ENCODE measurements around the gene UIMC1.

UIMC1 gene

DNA sequence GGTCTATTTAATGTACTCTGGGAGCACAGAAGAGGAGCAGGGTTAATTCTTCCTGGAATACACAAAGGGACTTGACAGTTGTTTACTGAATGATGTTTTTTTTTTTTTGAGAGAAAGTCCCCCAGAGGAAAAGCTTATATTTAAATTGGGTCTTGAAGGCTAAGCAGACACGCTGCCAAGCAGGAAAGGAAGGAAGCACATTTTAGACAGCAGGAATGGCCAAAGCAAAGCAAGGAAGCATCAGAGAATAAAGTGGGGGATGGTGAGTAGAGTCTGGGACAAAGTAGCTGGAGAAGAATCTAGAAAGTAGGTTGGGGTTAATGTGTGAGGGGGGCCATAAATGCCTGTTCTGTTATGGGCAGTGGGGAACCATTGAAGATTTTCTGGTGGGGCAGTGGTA lies 37.4 kb upstream of the UIMC1 start:
- Histone ChIP-seq H3K27me3 (ENCODE audit: control insufficient read depth, insufficient read depth, low read length) (no peaks in the 10 kb centered on the region), H2AFZ (no peak overlapping the region), H3K36me3 (ENCODE audit: control insufficient read depth, insufficient read depth, low read length) (no peaks in the 10 kb centered on the region), H3K9ac (no peak overlapping the region), H3K4me1 (no peaks in the 10 kb centered on the region), H3K4me2 (ENCODE audit: low read length) (no peak overlapping the region), H3K79me2 (no peaks in the 10 kb centered on the region), H3K4me3 (ENCODE audit: low read depth, low read length) (no peak overlapping the region), H3K27ac (no peak overlapping the region), H3K9me3 (ENCODE audit: control insufficient read depth, low read length) (no peaks in the 10 kb centered on the region)
- TF ChIP-seq, protein P1, sequence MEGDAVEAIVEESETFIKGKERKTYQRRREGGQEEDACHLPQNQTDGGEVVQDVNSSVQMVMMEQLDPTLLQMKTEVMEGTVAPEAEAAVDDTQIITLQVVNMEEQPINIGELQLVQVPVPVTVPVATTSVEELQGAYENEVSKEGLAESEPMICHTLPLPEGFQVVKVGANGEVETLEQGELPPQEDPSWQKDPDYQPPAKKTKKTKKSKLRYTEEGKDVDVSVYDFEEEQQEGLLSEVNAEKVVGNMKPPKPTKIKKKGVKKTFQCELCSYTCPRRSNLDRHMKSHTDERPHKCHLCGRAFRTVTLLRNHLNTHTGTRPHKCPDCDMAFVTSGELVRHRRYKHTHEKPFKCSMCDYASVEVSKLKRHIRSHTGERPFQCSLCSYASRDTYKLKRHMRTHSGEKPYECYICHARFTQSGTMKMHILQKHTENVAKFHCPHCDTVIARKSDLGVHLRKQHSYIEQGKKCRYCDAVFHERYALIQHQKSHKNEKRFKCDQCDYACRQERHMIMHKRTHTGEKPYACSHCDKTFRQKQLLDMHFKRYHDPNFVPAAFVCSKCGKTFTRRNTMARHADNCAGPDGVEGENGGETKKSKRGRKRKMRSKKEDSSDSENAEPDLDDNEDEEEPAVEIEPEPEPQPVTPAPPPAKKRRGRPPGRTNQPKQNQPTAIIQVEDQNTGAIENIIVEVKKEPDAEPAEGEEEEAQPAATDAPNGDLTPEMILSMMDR (IDR thresholded peaks at IDR 0.05) = no peak

DNA sequence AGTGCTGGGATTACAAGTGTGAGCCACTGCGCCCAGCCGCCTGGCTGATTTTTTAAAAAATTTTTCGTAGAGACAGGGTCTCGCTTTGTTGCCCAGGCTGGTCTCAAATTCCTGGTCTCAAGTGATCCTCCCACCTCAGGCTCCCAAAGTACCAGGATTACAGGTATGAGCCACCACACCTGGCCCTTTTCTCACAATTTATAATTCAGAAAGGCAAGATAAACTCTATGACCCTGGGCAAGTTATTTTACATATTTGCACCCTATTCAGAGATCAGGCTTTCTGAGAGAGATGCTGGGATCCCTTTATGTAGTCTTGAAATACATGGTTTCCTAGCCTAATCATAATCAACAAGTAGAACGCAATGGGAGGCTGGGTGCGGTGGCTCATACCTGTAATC lies 36.5 kb upstream of the UIMC1 start:
- no peak overlapping the region for H3K27ac ChIP-seq
- H3K36me3 ChIP-seq (ENCODE audit: control insufficient read depth, insufficient read depth, low read length) = no peaks in the 10 kb centered on the region
- no peak overlapping the region for H3K9ac ChIP-seq
- H2AFZ ChIP-seq = no peak overlapping the region
- no peak overlapping the region for H3K4me3 ChIP-seq (ENCODE audit: low read depth, low read length)
- no peak overlapping the region for H3K4me2 ChIP-seq (ENCODE audit: low read length)
- H3K9me3 ChIP-seq (ENCODE audit: control insufficient read depth, low read length) = no peaks in the 10 kb centered on the region
- no peaks in the 10 kb centered on the region for H3K27me3 ChIP-seq (ENCODE audit: control insufficient read depth, insufficient read depth, low read length)
- TF ChIP-seq, protein P1 (IDR thresholded peaks at IDR 0.05) = no peak
- no peaks in the 10 kb centered on the region for H3K79me2 ChIP-seq
- H3K4me1 ChIP-seq = no peaks in the 10 kb centered on the region

DNA sequence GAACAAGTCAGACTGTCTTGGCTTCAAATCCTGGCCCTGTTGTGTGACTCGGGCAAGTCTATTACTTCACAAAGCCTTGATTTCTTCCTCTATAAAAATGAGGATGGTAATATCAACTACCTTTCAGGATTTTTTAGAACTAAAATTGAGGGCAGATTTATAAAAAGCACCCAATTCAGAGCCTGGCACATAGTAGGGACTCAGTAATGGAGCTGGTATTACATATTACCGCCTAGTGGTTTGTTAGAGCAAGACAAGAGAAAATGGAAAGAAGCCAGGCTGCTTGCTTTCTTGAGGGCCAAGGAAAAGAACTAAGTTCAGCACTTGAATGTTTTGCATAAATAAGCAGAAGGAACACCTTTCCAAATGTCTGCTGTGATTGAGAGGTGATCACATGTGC lies 35.4 kb upstream of the UIMC1 start:
- Histone ChIP-seq H3K79me2 (no peaks in the 10 kb centered on the region), H2AFZ (no peak overlapping the region), H3K27ac (no peak overlapping the region), H3K9ac (no peak overlapping the region), H3K4me3 (ENCODE audit: low read depth, low read length) (no peak overlapping the region), H3K4me2 (ENCODE audit: low read length) (no peak overlapping the region), H3K36me3 (ENCODE audit: control insufficient read depth, insufficient read depth, low read length) (no peaks in the 10 kb centered on the region), H3K27me3 (ENCODE audit: control insufficient read depth, insufficient read depth, low read length) (no peaks in the 10 kb centered on the region), H3K4me1 (no peaks in the 10 kb centered on the region), H3K9me3 (ENCODE audit: control insufficient read depth, low read length) (no peaks in the 10 kb centered on the region)
- TF ChIP-seq, protein P1 (IDR thresholded peaks at IDR 0.05) = no peak

DNA sequence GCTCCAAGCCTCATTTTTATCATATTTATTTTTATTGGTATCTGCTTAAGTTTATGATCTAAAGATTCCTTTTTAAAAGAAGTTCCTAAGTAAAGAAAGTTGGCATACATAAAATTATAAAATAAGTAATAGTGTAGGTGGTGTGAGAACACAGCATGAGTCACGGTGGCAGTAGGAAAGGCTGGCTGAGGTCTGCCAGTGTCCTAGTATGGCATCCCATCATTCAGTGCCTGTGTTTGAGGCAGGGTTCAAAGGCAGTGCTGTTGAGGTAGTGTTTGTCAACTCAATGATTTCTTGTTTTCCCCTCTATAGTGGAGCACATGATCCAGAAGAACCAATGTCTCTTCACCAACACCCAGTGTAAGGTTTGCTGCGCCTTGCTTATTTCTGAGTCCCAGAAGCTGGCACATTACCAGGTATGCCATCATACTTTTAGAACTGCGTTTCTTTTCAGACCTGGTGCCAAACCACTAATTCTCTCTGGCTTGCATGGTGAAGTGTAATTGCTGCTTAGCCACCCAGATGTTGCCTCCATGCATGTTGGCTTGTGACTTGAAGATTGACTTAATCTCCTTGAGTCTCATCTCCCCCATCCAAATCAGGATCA lies 34.3 kb upstream of the UIMC1 start:
- H3K4me3 ChIP-seq (ENCODE audit: low read depth, low read length) = no peak overlapping the region
- H3K9me3 ChIP-seq (ENCODE audit: control insufficient read depth, low read length) = no peaks in the 10 kb centered on the region
- H3K4me1 ChIP-seq = no peaks in the 10 kb centered on the region
- H3K9ac ChIP-seq = no peak overlapping the region
- no peak overlapping the region for H2AFZ ChIP-seq
- H3K27ac ChIP-seq = no peak overlapping the region
- no peaks in the 10 kb centered on the region for H3K36me3 ChIP-seq (ENCODE audit: control insufficient read depth, insufficient read depth, low read length)
- no peaks in the 10 kb centered on the region for H3K27me3 ChIP-seq (ENCODE audit: control insufficient read depth, insufficient read depth, low read length)
- TF ChIP-seq, protein P1 (IDR thresholded peaks at IDR 0.05) = no peak
- H3K79me2 ChIP-seq = no peaks in the 10 kb centered on the region
- no peak overlapping the region for H3K4me2 ChIP-seq (ENCODE audit: low read length)

DNA sequence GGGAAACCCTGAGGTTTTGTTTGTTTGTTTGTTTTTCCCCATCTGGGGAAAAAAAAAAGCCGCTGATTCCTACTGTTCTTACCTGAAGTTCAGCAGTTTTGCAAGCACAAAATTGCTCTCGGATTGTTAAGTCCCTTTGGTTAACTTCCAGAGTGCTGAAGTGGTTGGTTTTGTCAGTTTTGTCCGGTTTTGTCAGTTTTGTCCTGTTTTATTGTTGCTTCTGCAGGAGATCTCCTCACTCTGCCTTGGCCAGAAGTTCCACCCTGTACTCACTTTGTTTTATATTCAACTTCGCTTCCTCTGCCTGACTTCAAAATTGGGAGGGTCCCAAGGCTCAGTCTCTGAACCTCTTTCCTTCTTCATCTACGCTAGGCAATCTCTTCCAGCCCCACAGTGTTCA lies 30.3 kb upstream of the UIMC1 start:
- Histone ChIP-seq H3K27me3 (ENCODE audit: control insufficient read depth, insufficient read depth, low read length) (no peaks in the 10 kb centered on the region), H3K4me3 (ENCODE audit: low read depth, low read length) (no peak overlapping the region), H3K27ac (no peak overlapping the region), H3K79me2 (peaks cover 16% of the 10 kb centered on the region), H3K9ac (no peak overlapping the region), H2AFZ (no peak overlapping the region), H3K9me3 (ENCODE audit: control insufficient read depth, low read length) (no peaks in the 10 kb centered on the region), H3K36me3 (ENCODE audit: control insufficient read depth, insufficient read depth, low read length) (no peaks in the 10 kb centered on the region), H3K4me2 (ENCODE audit: low read length) (no peak overlapping the region), H3K4me1 (no peaks in the 10 kb centered on the region)
- TF ChIP-seq, protein P1 (IDR thresholded peaks at IDR 0.05) = no peak

Measured in parathyroid adenoma (tissue), 2 donors.